Small intestine (tissue), 16 donors: Measurements from ENCODE around the gene CFAP161. TPM values are rescaled to one million over a fixed set of nuclear protein-coding genes. Genes with fewer than 3 reads are reported as not detected.

Experiments
- DNase-seq, 2 donors: peaks; one replicate each; pipeline versions ENCODE4 v3.0.0 to v3.0.0-alpha.2; 2013
- FAIRE-seq: peaks from 2 replicates; lab custom pipeline; 2012; peaks lifted over from hg19 to GRCh38; lab: Jason Lieb, UNC
- H3K27ac ChIP-seq, 3 donors: one replicate each; pipeline ENCODE4 v1.5.1; 2013; ENCODE audit warnings: low read length in 2 of 3, mild to moderate bottlenecking in 2 of 3, control low read depth in 1 of 3, inconsistent platforms in 1 of 3, low read depth in 1 of 3, moderate library complexity in 1 of 3
- H3K27me3 ChIP-seq, 3 donors: one replicate each; pipeline ENCODE4 v1.6.1; 2013; ENCODE audit warnings: low read length in 3 of 3, inconsistent platforms in 1 of 3; ENCODE audit not compliant: control insufficient read depth in 3 of 3, insufficient read depth in 3 of 3
- H3K36me3 ChIP-seq, 3 donors: one replicate each; pipeline ENCODE4 v1.6.1; 2013; ENCODE audit warnings: low read length in 3 of 3, inconsistent platforms in 1 of 3, low read depth in 1 of 3, mild to moderate bottlenecking in 1 of 3, moderate library complexity in 1 of 3; ENCODE audit not compliant: control insufficient read depth in 3 of 3, insufficient read depth in 2 of 3
- H3K4me1 ChIP-seq, 3 donors: one replicate each; pipeline ENCODE4 v1.6.1; 2013; ENCODE audit warnings: low read length in 2 of 3, inconsistent platforms in 1 of 3, low read depth in 1 of 3, mild to moderate bottlenecking in 1 of 3, moderate library complexity in 1 of 3; ENCODE audit not compliant: control insufficient read depth in 3 of 3, insufficient read depth in 2 of 3
- H3K4me3 ChIP-seq, 3 donors: one replicate each; pipeline ENCODE4 v1.5.1; 2013; ENCODE audit warnings: low read length in 3 of 3, control low read depth in 1 of 3, inconsistent platforms in 1 of 3, low read depth in 1 of 3, mild to moderate bottlenecking in 1 of 3, moderate library complexity in 1 of 3
- H3K9me3 ChIP-seq, 2 donors: one replicate each; pipeline ENCODE4 v1.6.1; 2013; ENCODE audit warnings: low read depth in 1 of 2, low read length in 1 of 2; ENCODE audit not compliant: control insufficient read depth in 2 of 2, insufficient read depth in 1 of 2
- WGBS, 3 donors: extraction: QIAGEN DNeasy Blood & Tissue Kit; methylation state at CpG; one replicate each; pipeline ENCODE4 v1.1.7; 2013; 5-methylcytosine and 5-hydroxymethylcytosine counted together
- long read RNA-seq, 10 donors: transcript quantifications; one replicate each; lab custom pipeline, GENCODE V29; 2026
- polyA plus RNA-seq, 4 donors: library from polyadenylated mRNA; stranded (reverse) in 3 of 4; unstranded in 1 of 4; fragments of 200-250 nt in 3 of 4; fragments of 120-200 nt in 1 of 4; gene quantifications; one replicate each; pipeline versions ENCODE4 v1.2.1 to v1.2.3, GENCODE V29; 2013
- donor health status: healthy with polysubstance abuse.
- donor health status: control.
- donor health status: control.
- donor health status: Bipolar disorder and iron deficiency.
- donor health status: healthy.

The CFAP161 gene
- polyA plus RNA-seq, result under 1 TPM in 2 of 4 donors, not detected in 2; 0.15 to 0.31 TPM
- long read RNA-seq, donor 1, result 0 reads
- long read RNA-seq, donor 2, result 0 reads
- long read RNA-seq, donor 3, result 0 reads
- long read RNA-seq, donor 4, result 0 reads
- long read RNA-seq, donor 5, result 0 reads
- long read RNA-seq, donor 6, result 0 reads
- long read RNA-seq, donor 7, result 0 reads
- long read RNA-seq, donor 8, result 0 reads
- long read RNA-seq, donor 9, result 0 reads
- long read RNA-seq, donor 10, result 0 reads

- no peak for FAIRE-seq
- 7 to 10% (median 8%) methylated on average over 33 of the region's 33 CpGs for WGBS, 3 donors
- H3K27ac ChIP-seq, result no peak within 1 kb of the TSS
- DNase-seq, result peak; percentile 6 to 57
- peaks cover 0 to 9% (median 2%) of the 10 kb centered on the region in 3 donors for H3K27me3 ChIP-seq
- H3K4me3 ChIP-seq, result peak within 1 kb of the TSS in 1 of 3 donors; percentile 15
- H3K9me3 ChIP-seq, result no peaks in the 10 kb centered on the region
- no peaks in the 10 kb centered on the region for H3K36me3 ChIP-seq
- no peaks in the 10 kb centered on the region for H3K4me1 ChIP-seq
Measured at GRCh38 chr15:81133782-81134461, at the start of gene CFAP161. CFAP161 (plus strand) TSS chr15:81134270; CDS start chr15:81134330, 60 bp downstream.

DNA sequence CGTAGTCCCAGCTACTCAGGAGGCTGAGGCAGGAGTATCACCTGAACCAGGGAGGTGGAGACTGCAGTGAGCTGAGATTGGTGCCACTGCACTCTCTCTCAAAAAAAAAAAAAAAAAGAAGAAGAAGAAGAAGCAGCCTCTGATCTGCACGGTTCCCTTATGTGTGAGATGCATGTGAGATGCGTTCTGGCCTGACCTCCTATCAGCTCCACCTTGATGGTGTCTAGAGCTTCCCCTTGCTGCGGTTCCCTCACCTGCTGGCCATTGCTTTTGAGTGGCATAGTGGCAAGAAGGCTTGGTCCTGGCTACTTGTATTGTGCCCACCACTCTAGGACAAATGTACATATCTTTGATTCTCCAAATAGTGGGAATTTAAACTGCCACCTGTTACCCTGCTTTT is 49.4 kb upstream of the CFAP161 start:
- 71 to 81% (median 79%) methylated on average over 4 of the region's 4 CpGs for WGBS, 3 donors
- FAIRE-seq (no peak), DNase-seq (no peak)
- Histone ChIP-seq H3K36me3 (no peaks in the 10 kb centered on the region), H3K27me3 (no peaks in the 10 kb centered on the region), H3K27ac (no peak overlapping the region), H3K9me3 (no peaks in the 10 kb centered on the region), H3K4me1 (no peaks in the 10 kb centered on the region), H3K4me3 (no peak overlapping the region)

- no peaks in the 10 kb centered on the region for H3K4me1 ChIP-seq
- WGBS, 3 donors, result 46 to 58% (median 54%) methylated on average over 2 of the region's 2 CpGs
- DNase-seq (no peak), FAIRE-seq (no peak)
- H3K9me3 ChIP-seq, result no peaks in the 10 kb centered on the region
- no peaks in the 10 kb centered on the region for H3K27me3 ChIP-seq
- no peak overlapping the region for H3K4me3 ChIP-seq
- H3K27ac ChIP-seq, result no peak overlapping the region
- H3K36me3 ChIP-seq, result no peaks in the 10 kb centered on the region
Measured at GRCh38 chr15:81085213-81085612, 48.9 kb upstream of the CFAP161 start.

DNA sequence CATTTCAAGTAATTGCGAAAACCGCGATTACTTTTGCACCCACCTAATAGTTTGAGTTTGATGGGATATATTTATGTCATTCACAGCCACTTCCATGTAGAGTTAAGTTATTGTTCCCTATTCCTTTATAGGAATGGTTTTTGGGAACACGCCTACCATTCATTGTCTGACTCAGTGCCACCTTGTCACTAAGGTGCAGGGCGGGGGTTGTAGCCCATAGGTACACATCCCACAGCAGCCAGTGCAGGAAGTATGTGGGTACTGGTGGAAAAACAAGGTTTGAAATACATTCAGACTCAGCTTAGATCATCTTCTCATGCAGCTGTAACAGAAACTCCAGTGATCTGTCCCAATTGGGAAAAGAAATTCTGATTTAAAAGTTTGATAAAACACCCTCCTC is 48.2 kb upstream of the CFAP161 start:
- FAIRE-seq, result no peak

GRCh38 chr15:81087066-81087465 is 47.0 kb upstream of the CFAP161 start:
- 63 to 77% (median 76%) methylated on average over 5 of the region's 5 CpGs for WGBS, 3 donors
- Histone ChIP-seq H3K27ac (no peak overlapping the region), H3K4me1 (no peaks in the 10 kb centered on the region), H3K9me3 (no peaks in the 10 kb centered on the region), H3K27me3 (no peaks in the 10 kb centered on the region), H3K36me3 (no peaks in the 10 kb centered on the region), H3K4me3 (no peak overlapping the region)
- no peak for FAIRE-seq
- no peak for DNase-seq

More for the DNA sequence above, 48.2 kb upstream of the CFAP161 start:
- Histone ChIP-seq H3K27ac (no peak overlapping the region), H3K27me3 (no peaks in the 10 kb centered on the region), H3K4me1 (no peaks in the 10 kb centered on the region), H3K9me3 (no peaks in the 10 kb centered on the region), H3K4me3 (no peak overlapping the region), H3K36me3 (no peaks in the 10 kb centered on the region)
- WGBS, 3 donors, result 85 to 91% (median 87%) methylated on average over 5 of the region's 5 CpGs
- DNase-seq, result no peak

DNA sequence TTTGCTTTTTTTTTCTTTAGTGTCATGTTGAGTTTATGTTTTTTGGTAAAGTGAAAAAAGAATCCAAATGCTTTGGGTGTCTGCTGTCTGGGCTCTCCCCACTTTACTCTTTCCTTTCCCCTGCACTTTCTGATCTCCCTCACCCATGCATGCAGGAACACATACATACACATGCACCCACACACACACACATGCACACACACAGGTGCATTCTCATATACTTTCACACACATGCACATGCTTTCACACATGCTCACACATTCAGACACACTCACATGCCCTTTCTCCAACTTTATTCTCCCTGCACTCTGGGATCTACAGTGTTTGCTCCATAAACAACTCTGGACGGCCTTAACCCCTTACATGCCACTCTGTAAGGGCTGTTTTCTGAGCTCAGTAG is 46.4 kb upstream of the CFAP161 start:
- no peaks in the 10 kb centered on the region for H3K9me3 ChIP-seq
- H3K4me1 ChIP-seq, result no peaks in the 10 kb centered on the region
- 29 to 50% (median 40%) methylated on average over 1 of the region's 1 CpG for whole genome bisulfite sequencing, 3 donors
- no peaks in the 10 kb centered on the region for H3K27me3 ChIP-seq
- H3K27ac ChIP-seq, result no peak overlapping the region
- no peak overlapping the region for H3K4me3 ChIP-seq
- H3K36me3 ChIP-seq, result no peaks in the 10 kb centered on the region
- no peak for DNase-seq
- no peak for FAIRE-seq

- no peak for FAIRE-seq
Measured at GRCh38 chr15:81088470-81089013, 45.5 kb upstream of the CFAP161 start.

GRCh38 chr15:81091889-81092558 is 42.0 kb upstream of the CFAP161 start:
- no peak overlapping the region for H3K4me3 ChIP-seq
- H3K9me3 ChIP-seq, result no peaks in the 10 kb centered on the region
- no peaks in the 10 kb centered on the region for H3K27me3 ChIP-seq
- 62 to 66% (median 62%) methylated on average over 13 of the region's 13 CpGs for WGBS, 3 donors
- no peaks in the 10 kb centered on the region for H3K36me3 ChIP-seq
- DNase-seq, result no peak
- FAIRE-seq, result no peak
- no peaks in the 10 kb centered on the region for H3K4me1 ChIP-seq
- H3K27ac ChIP-seq, result no peak overlapping the region

More at GRCh38 chr15:81088470-81089013, 45.5 kb upstream of the CFAP161 start:
- WGBS, 3 donors, result 61 to 68% (median 61%) methylated on average over 5 of the region's 5 CpGs
- H3K27me3 ChIP-seq, result no peaks in the 10 kb centered on the region
- no peaks in the 10 kb centered on the region for H3K4me1 ChIP-seq
- H3K9me3 ChIP-seq, result no peaks in the 10 kb centered on the region
- DNase-seq, result no peak
- no peaks in the 10 kb centered on the region for H3K36me3 ChIP-seq
- H3K27ac ChIP-seq, result no peak overlapping the region
- H3K4me3 ChIP-seq, result no peak overlapping the region
